Lower leg skin (tissue), 3 donors: Measurements from ENCODE around the gene CACNA1B.

Experiments
- CTCF ChIP-seq, 3 donors: fragments of 450-650 bp; IDR thresholded peaks; one replicate each; pipeline ENCODE4 v1.5.1; 2016; ENCODE audit warnings: antibody characterized with exemption in 3 of 3, mild to moderate bottlenecking in 3 of 3, moderate library complexity in 2 of 3
- POLR2A ChIP-seq, 2 donors: fragments of 450-650 bp; IDR thresholded peaks; one replicate each; pipeline ENCODE4 v1.6.1; 2016 to 2017; ENCODE audit warnings: antibody characterized with exemption in 2 of 2, mild to moderate bottlenecking in 1 of 2, moderate library complexity in 1 of 2

GRCh38 chr9:138052322-138052615, 174.7 kb downstream of the CACNA1B start:
- TF ChIP-seq CTCF (IDR thresholded peaks at IDR 0.05) (no peak), POLR2A (IDR thresholded peaks at IDR 0.05) (no peak)
